Spinal cord (tissue), 10 donors: ENCODE data around the gene SPTBN1. TPM values are rescaled to one million over a fixed set of nuclear protein-coding genes. Genes with fewer than 3 reads are reported as not detected.

Experiments used
- DNase-seq, 6 donors: peaks; one replicate each; pipeline versions ENCODE4 v3.0.0 to v3.0.0-alpha.2; 2013 to 2015; ENCODE audit warnings: low spot score in 6 of 6, low read depth in 4 of 6
- H3K27ac ChIP-seq: one replicate; pipeline ENCODE4 v1.5.1; 2013; ENCODE audit warnings: low read depth, low read length, control low read depth
- H3K27me3 ChIP-seq: one replicate; pipeline ENCODE4 v1.6.1; 2013; ENCODE audit warnings: low read length; ENCODE audit not compliant: control insufficient read depth, insufficient read depth
- H3K36me3 ChIP-seq: one replicate; pipeline ENCODE4 v1.6.1; 2013; ENCODE audit warnings: low read length; ENCODE audit not compliant: control insufficient read depth, insufficient read depth
- H3K4me1 ChIP-seq: one replicate; pipeline ENCODE4 v1.6.1; 2013; ENCODE audit warnings: low read length; ENCODE audit not compliant: control insufficient read depth, insufficient read depth
- H3K4me3 ChIP-seq: one replicate; pipeline ENCODE4 v1.5.1; 2013; ENCODE audit warnings: low read depth, low read length, control low read depth
- H3K9me3 ChIP-seq: one replicate; pipeline ENCODE4 v1.6.1; 2013; ENCODE audit warnings: low read length; ENCODE audit not compliant: control insufficient read depth, insufficient read depth
- WGBS: methylation state at CpG from one replicate; pipeline ENCODE4 v1.1.5; 2013; ENCODE audit warnings: missing lambda C conversion rate; ENCODE audit not compliant: insufficient coverage; 5-methylcytosine and 5-hydroxymethylcytosine counted together
- polyA plus RNA-seq, 2 donors: library from polyadenylated mRNA; unstranded; fragments of 120-200 nt; gene quantifications; one replicate each; pipeline ENCODE4 v1.2.1, GENCODE V29; 2013; ENCODE audit not compliant: insufficient read length in 2 of 2
- total RNA-seq, 2 donors: library from RNA; depleted of rRNA in 1 of 2; stranded (reverse); fragments of 120-200 nt in 1 of 2; fragments of >200 nt in 1 of 2; gene quantifications; one replicate each; pipeline versions ENCODE4 v1.2.3 to v1.2.4, GENCODE V29; 2013 to 2014
- donor health status: healthy.

SPTBN1 gene
- total and polyA plus RNA-seq, 4 donors, result 351 to 501 (median 426) TPM

GRCh38 chr2:54579061-54579681, 123.0 kb downstream of the SPTBN1 start:
- Histone ChIP-seq H3K4me3 (no peak overlapping the region), H3K9me3 (no peaks in the 10 kb centered on the region), H3K27me3 (no peaks in the 10 kb centered on the region), H3K27ac (peak overlapping the region; percentile 35), H3K4me1 (no peaks in the 10 kb centered on the region), H3K36me3 (no peaks in the 10 kb centered on the region)
- WGBS, result 72% methylated on average over 2 of the region's 8 CpGs
- no peak for DNase-seq

DNA sequence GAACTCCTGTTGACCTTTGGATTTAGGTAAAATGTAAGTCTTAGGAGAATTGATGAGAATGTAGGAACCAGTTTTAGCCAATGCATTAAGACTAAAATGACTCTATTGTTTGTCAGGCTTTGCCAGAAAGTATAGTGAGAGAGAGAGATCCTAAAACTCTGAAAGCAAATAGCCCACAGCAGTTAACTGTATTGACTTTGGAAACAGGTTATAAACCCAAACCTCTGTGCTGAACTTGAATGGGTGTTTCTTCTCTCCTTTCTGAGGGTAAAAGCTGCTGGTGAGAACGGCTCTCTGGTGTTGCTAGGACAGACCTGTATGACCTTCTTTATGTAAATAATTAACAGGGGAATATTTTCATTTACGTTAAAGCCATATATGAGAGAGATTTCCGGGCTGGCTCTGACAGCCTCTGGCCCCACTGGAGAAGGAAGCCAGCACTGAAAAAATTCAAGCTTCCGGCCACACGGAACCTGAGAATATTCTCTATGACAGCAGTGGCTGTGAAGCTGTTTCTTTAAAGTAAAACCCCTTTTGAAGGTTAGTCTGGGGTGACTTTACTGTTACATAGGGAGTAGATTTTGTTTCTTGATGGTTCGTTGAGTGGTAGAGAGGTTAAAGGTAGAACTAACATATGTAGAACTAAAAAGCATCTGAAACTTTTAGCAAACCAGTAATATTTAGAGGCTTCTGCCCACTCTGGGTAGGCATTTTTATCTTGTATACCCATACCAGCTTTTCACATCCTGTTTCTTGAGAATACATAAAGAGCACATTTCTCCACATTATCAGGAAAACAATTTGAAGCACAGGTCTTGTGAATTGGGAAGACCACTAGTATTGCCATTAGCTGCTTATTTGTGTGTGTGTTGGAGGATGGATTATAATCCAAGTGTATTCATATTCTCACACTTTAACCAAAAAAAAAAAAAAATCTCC, 123.8 kb downstream of the SPTBN1 start:
- Histone ChIP-seq H3K27me3 (no peaks in the 10 kb centered on the region), H3K4me1 (no peaks in the 10 kb centered on the region), H3K9me3 (no peaks in the 10 kb centered on the region), H3K4me3 (no peak overlapping the region), H3K27ac (peak overlapping the region; percentile 35), H3K36me3 (no peaks in the 10 kb centered on the region)
- 60% methylated on average over 2 of the region's 6 CpGs for WGBS
- DNase-seq, result no peak

DNA sequence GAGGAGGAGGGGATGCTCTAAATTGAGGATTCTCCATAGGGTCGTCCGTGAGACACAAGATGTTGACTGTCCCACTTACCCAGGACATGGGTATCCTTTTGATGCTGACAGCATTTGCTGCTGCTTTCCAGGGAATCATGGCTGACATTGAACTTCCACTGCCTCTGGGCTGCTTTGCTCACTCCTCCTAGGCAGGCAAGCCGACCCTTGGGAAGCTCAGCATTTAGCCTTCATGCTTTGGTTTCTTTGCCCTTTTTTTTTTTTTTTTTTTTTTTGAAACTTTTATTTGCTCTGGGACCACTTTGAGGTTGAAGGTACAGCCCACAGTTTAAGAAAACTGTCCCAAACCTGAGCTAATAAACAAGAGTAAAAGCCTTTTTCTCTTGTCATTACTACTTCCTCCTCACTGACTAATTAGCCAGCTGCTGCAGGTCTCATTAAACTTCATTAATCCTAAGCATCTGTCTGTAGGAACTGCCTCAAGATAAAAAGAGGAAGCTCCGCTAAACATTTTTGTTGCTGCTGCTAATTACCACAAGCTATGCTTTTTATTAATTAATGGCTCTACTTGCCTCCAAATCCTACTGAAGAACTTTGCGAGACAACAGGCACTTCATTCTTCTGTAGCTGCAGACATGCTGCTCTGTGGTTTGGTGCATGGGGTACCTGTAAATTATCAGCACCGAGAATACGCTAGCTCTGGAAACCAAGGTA, 125.4 kb downstream of the SPTBN1 start:
- peak in 1 of 6 donors; percentile 83 for DNase-seq

GRCh38 chr2:54582987-54583386, 126.9 kb downstream of the SPTBN1 start:
- Histone ChIP-seq H3K4me1 (no peaks in the 10 kb centered on the region), H3K27me3 (no peaks in the 10 kb centered on the region), H3K4me3 (no peak overlapping the region), H3K36me3 (no peaks in the 10 kb centered on the region), H3K27ac (no peak overlapping the region), H3K9me3 (no peaks in the 10 kb centered on the region)
- no peak for DNase-seq
- WGBS, result 91% methylated on average over 3 of the region's 5 CpGs

More for the DNA sequence above, 125.4 kb downstream of the SPTBN1 start:
- Histone ChIP-seq H3K27me3 (no peaks in the 10 kb centered on the region), H3K4me3 (no peak overlapping the region), H3K9me3 (no peaks in the 10 kb centered on the region), H3K27ac (no peak overlapping the region), H3K36me3 (no peaks in the 10 kb centered on the region), H3K4me1 (no peaks in the 10 kb centered on the region)
- WGBS, result 35% methylated on average over 4 of the region's 7 CpGs

DNA sequence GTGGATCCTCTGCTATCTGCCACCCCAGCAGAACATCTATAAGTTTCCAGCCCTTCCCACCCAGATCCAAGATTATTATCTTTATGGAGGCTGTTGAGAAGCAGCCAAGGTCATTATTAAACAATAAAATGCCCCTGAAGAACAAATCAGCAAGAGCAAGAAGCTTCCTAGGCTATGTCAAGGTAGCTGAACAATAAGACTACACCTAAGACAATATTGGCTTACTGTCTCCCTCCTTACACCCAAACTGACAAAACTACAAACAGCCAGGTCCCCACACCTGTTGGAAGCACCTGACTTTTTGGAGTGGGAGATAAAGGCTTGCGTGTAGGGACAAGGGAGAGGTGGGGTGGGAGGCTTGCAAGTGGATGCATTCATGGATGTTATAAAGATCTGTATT, 128.5 kb downstream of the SPTBN1 start:
- Histone ChIP-seq H3K27ac (no peak overlapping the region), H3K9me3 (no peaks in the 10 kb centered on the region), H3K27me3 (no peaks in the 10 kb centered on the region), H3K4me1 (peaks cover 5% of the 10 kb centered on the region), H3K4me3 (no peak overlapping the region), H3K36me3 (no peaks in the 10 kb centered on the region)
- WGBS, result no CpG with 5 or more reads among the region's 1 CpG
- DNase-seq, result no peak

- Histone ChIP-seq H3K27me3 (no peaks in the 10 kb centered on the region), H3K4me3 (no peak overlapping the region), H3K9me3 (no peaks in the 10 kb centered on the region), H3K36me3 (no peaks in the 10 kb centered on the region), H3K27ac (no peak overlapping the region), H3K4me1 (peaks cover 5% of the 10 kb centered on the region)
- no peak for DNase-seq
Measured at GRCh38 chr2:54585136-54585733, 129.1 kb downstream of the SPTBN1 start.

GRCh38 chr2:54586062-54586461, 129.9 kb downstream of the SPTBN1 start:
- Histone ChIP-seq H3K27me3 (no peaks in the 10 kb centered on the region), H3K36me3 (no peaks in the 10 kb centered on the region), H3K27ac (no peak overlapping the region), H3K4me3 (no peak overlapping the region), H3K9me3 (no peaks in the 10 kb centered on the region), H3K4me1 (peaks cover 5% of the 10 kb centered on the region)
- WGBS, result no CpG with 5 or more reads among the region's 7 CpGs
- DNase-seq, result no peak

DNA sequence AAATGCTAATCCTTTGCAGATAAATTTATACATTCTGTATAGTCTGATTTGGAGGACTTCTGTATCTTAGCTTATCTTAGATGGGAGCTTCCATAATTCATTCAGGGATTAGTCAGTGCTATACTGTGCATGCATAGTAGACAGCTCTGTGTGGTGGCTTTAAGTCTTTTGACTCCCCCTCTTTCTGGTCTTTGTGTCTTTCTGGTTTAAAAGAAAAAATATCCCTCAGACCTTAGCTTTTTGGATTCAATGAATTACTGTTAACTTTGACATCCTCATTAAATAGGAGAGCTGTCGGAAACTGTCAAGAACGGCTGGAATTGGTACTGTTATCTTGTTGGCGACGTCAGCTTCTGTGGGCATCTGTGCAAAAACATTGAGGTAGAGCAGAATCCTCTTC, 130.4 kb downstream of the SPTBN1 start:
- peak in 1 of 6 donors; percentile 66 for DNase-seq
- 31% methylated on average over 3 of the region's 4 CpGs for WGBS
- no peak overlapping the region for H3K27ac ChIP-seq
- peaks cover 5% of the 10 kb centered on the region for H3K4me1 ChIP-seq
- H3K4me3 ChIP-seq, result no peak overlapping the region
- H3K9me3 ChIP-seq, result no peaks in the 10 kb centered on the region
- no peaks in the 10 kb centered on the region for H3K36me3 ChIP-seq
- H3K27me3 ChIP-seq, result no peaks in the 10 kb centered on the region

GRCh38 chr2:54587171-54588016, 131.3 kb downstream of the SPTBN1 start:
- no peak overlapping the region for H3K27ac ChIP-seq
- no peak overlapping the region for H3K4me3 ChIP-seq
- H3K4me1 ChIP-seq, result peaks cover 5% of the 10 kb centered on the region
- H3K36me3 ChIP-seq, result peaks cover 2% of the 10 kb centered on the region
- 95% methylated on average over 3 of the region's 8 CpGs for WGBS
- peak in 1 of 6 donors; percentile 41 for DNase-seq
- no peaks in the 10 kb centered on the region for H3K27me3 ChIP-seq
- H3K9me3 ChIP-seq, result no peaks in the 10 kb centered on the region
